Endothelial cell of umbilical vein (primary cell): ENCODE results near the gene TTC21A. TPM values are rescaled to one million over a fixed set of nuclear protein-coding genes. Genes with fewer than 3 reads are reported as not detected.

Experiments
- BruUV-seq: library from RNA; stranded (reverse); fragments of 400-500 nt; replicated peaks from 2 replicates; lab custom pipeline; 2021; lab: Mats Ljungman, UMichigan
- CTCF ChIA-PET: fragments of 300-600, 350-600 bp; sonication (Branson Sonifier 250); formaldehyde crosslinking; loops from one replicate; lab custom pipeline; 2021; ENCODE audit warnings: antibody characterized with exemption, inconsistent platforms; lab: Charles Lee
- POLR2A ChIA-PET: fragments of 300-600, 350-600 bp; sonication (Branson Sonifier 250); formaldehyde crosslinking; loops from one replicate; lab custom pipeline; 2021; ENCODE audit warnings: antibody characterized with exemption, inconsistent platforms; lab: Charles Lee
- DNase-seq: peaks from one replicate; pipeline ENCODE4 v3.0.0-alpha.2; 2011; ENCODE audit warnings: low read depth, low spot score
- FAIRE-seq: peaks from 2 replicates; lab custom pipeline; 2011; peaks lifted over from hg19 to GRCh38; lab: Jason Lieb, UNC
- H2AFZ ChIP-seq: 2 replicates; pipeline ENCODE4 v1.6.0; 2012; ENCODE audit warnings: low read depth, low read length, control low read depth, inconsistent platforms
- H3K27ac ChIP-seq: 2 replicates; pipeline ENCODE4 v1.5.1; 2011; ENCODE audit warnings: low read depth, mild to moderate bottlenecking, control low read depth, low read length, moderate library complexity; ENCODE audit not compliant: insufficient read depth
- H3K27me3 ChIP-seq, 2 experiments: 2 replicates each; pipeline versions ENCODE4 v1.6.0 to v1.6.1; 2011; ENCODE audit warnings: low read length in 2 of 2, mixed read lengths in 1 of 2; ENCODE audit not compliant: control insufficient read depth in 2 of 2, insufficient read depth in 2 of 2
- H3K36me3 ChIP-seq, 2 experiments: 2 replicates in 1 of 2; 3 replicates in 1 of 2; pipeline ENCODE4 v1.5.1; 2011; ENCODE audit warnings: low read length in 2 of 2, mild to moderate bottlenecking in 1 of 2, moderate library complexity in 1 of 2; ENCODE audit not compliant: control insufficient read depth in 2 of 2, insufficient read depth in 2 of 2; ENCODE audit errors: extremely low read depth in 1 of 2
- H3K4me1 ChIP-seq: 3 replicates; pipeline ENCODE4 v1.5.1; 2011; ENCODE audit warnings: mild to moderate bottlenecking, low read length; ENCODE audit not compliant: control insufficient read depth, insufficient read depth; ENCODE audit errors: extremely low read depth
- H3K4me2 ChIP-seq: 2 replicates; pipeline ENCODE4 v1.6.1; 2011; ENCODE audit warnings: low read length, control low read depth, mixed read lengths; ENCODE audit not compliant: insufficient read depth
- H3K4me3 ChIP-seq, 3 experiments: fragments of 200-600 bp in 1 of 3; sonication (generic), shearing (Covaris generic) in 1 of 3; replicated peaks in 1 of 3; 2 replicates each; pipeline ENCODE4 v1.5.1; 2011 to 2016; ENCODE audit warnings: control low read depth in 3 of 3, low read length in 3 of 3, mild to moderate bottlenecking in 2 of 3, inconsistent platforms in 1 of 3, low read depth in 1 of 3, moderate library complexity in 1 of 3; ENCODE audit not compliant: insufficient read depth in 1 of 3
- H3K79me2 ChIP-seq: 2 replicates; pipeline ENCODE4 v1.6.0; 2012; ENCODE audit warnings: low read length, inconsistent platforms; ENCODE audit not compliant: control insufficient read depth, insufficient read depth
- H3K9ac ChIP-seq: replicated peaks from 2 replicates; pipeline ENCODE3; 2011; ENCODE audit warnings: low read length, control low read depth; ENCODE audit not compliant: insufficient read depth; ENCODE audit errors: extremely low read depth
- H3K9me1 ChIP-seq: replicated peaks from 3 replicates; pipeline ENCODE4 v1.6.0; 2011; ENCODE audit warnings: mild to moderate bottlenecking, low read length; ENCODE audit not compliant: control insufficient read depth, insufficient read depth; ENCODE audit errors: extremely low read depth
- H3K9me3 ChIP-seq: replicated peaks from 2 replicates; pipeline ENCODE4 v1.5.1; 2012; ENCODE audit warnings: low read length, inconsistent platforms; ENCODE audit not compliant: control insufficient read depth, insufficient read depth
- H4K20me1 ChIP-seq: replicated peaks from 2 replicates; pipeline ENCODE3; 2011; ENCODE audit warnings: mild to moderate bottlenecking, low read length; ENCODE audit not compliant: control insufficient read depth, insufficient read depth; ENCODE audit errors: extremely low read depth
- EZH2 ChIP-seq: IDR thresholded peaks from 2 replicates; pipeline ENCODE4 v1.6.1; 2012; ENCODE audit warnings: borderline replicate concordance, low read depth, mild to moderate bottlenecking, moderate library complexity, low read length, inconsistent platforms; ENCODE audit not compliant: severe bottlenecking
- FOS ChIP-seq: IDR thresholded peaks from 2 replicates; pipeline ENCODE4 v1.6.1; 2011; ENCODE audit warnings: mild to moderate bottlenecking, low read length, moderate library complexity, borderline replicate concordance; ENCODE audit not compliant: insufficient read depth
- GATA2 ChIP-seq: IDR thresholded peaks from 2 replicates; pipeline ENCODE4 v1.7.0; 2011; ENCODE audit warnings: low read depth, mild to moderate bottlenecking, moderate library complexity, mixed read lengths, low read length; ENCODE audit not compliant: insufficient read length, insufficient read depth
- JUN ChIP-seq: IDR thresholded peaks from 2 replicates; pipeline ENCODE4 v1.6.1; 2011; ENCODE audit warnings: borderline replicate concordance, low read depth; ENCODE audit not compliant: insufficient read length, insufficient read depth
- MYC ChIP-seq: IDR thresholded peaks from one replicate; pipeline ENCODE4 v1.6.1; 2011; ENCODE audit warnings: mild to moderate bottlenecking, low read depth, low read length
- POLR2A ChIP-seq: IDR thresholded peaks from 2 replicates; pipeline ENCODE4 v1.6.1; 2012; ENCODE audit warnings: low read depth, mild to moderate bottlenecking, control low read depth, low read length
- POLR2AphosphoS5 ChIP-seq: IDR thresholded peaks from 2 replicates; pipeline ENCODE4 v1.6.1; 2012; ENCODE audit warnings: low read depth, mild to moderate bottlenecking, control low read depth, low read length, moderate library complexity; ENCODE audit not compliant: insufficient read depth
- dilution Hi-C: fragments of 300-500 bp; cut with MboI; formaldehyde crosslinking; loops from one replicate; pipeline ENCODE4 v1.15.0; 2019; ENCODE audit warnings: low sequenced_read_pairs; ENCODE audit not compliant: extremely low pct_ligation_motif_present
- intact Hi-C: fragments of 100-400 bp; cut with micrococcal nuclease; formaldehyde crosslinking; loops from one replicate; pipeline ENCODE4 v1.10.0; 2022
- polyA plus RNA-seq, 4 experiments: library from polyadenylated mRNA; depleted of rRNA in 3 of 4; stranded (reverse) in 3 of 4; unstranded in 1 of 4; fragments of >200 nt; gene quantifications; 2 replicates each; pipeline versions ENCODE4 v1.2.1 to v1.2.3, GENCODE V29; 2011 to 2012; ENCODE audit warnings: missing spikeins in 1 of 4
- total RNA-seq: library from RNA; stranded (reverse); gene quantifications from 2 replicates; pipeline ENCODE4 v1.2.3, GENCODE V29; 2021
- TF ChIP-seq, protein P1 (sequence below): IDR thresholded peaks from 2 replicates; pipeline ENCODE4 v1.6.1; 2011; ENCODE audit not compliant: insufficient read depth, insufficient read length
- TF ChIP-seq, protein P2 (sequence below), 2 donors: IDR thresholded peaks; 1 replicate in 1 of 2; 2 replicates in 1 of 2; pipeline ENCODE4 v1.5.1; 2011; ENCODE audit warnings: low read length in 2 of 2, mild to moderate bottlenecking in 2 of 2, moderate library complexity in 2 of 2, control low read depth in 1 of 2, inconsistent platforms in 1 of 2, low read depth in 1 of 2; ENCODE audit not compliant: insufficient read depth in 1 of 2; ENCODE audit errors: extremely low read depth in 1 of 2

Gene TTC21A
- total and polyA plus RNA-seq, 2 donors (not counting 3 experiments of a cell fraction or from before 2014, with no cell fraction given): 4.7 to 7.8 TPM

DNA sequence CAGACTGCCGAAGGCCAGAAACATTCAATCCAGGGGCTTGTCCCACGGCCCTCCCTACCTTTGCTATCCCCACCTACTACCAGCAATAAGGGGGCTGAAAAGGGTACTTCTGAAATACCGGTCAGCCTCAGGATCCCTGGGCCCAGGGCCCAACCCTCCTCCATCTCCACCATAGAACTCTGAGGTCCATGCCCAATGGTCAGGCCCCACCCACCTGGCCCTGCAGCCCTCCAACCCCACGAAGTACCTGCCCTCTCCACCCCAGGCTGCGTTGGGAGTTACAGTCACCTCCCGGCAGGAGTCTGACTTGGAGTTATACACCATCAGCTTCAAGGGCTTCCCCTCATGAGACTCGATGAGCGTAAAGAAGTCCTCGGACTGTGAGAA, 7.0 kb upstream of the TTC21A start:
- DNase-seq (no peak), FAIRE-seq (no peak)
- POLR2A ChIA-PET: no interaction called here
- no peaks in the 10 kb centered on the region for H4K20me1 ChIP-seq
- CTCF ChIA-PET: interaction anchor here (1.0 to 3.7 kb wide), 4 partner anchors 24 to 192 kb away, joined by 3 to 21 read pairs (median 8); no protein-coding TSS in a partner anchor
- intact Hi-C loops (no loop called here), dilution Hi-C loops (no loop called here)
- no peaks in the 10 kb centered on the region for H3K27me3 ChIP-seq
- no peak overlapping the region for H3K4me3 ChIP-seq
- TF ChIP-seq, protein P1, sequence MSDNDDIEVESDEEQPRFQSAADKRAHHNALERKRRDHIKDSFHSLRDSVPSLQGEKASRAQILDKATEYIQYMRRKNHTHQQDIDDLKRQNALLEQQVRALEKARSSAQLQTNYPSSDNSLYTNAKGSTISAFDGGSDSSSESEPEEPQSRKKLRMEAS: no peak
- TF ChIP-seq POLR2A (no peak), EZH2 (no peak), GATA2 (no peak), POLR2AphosphoS5 (no peak), JUN (no peak), MYC (no peak), FOS (no peak)
- TF ChIP-seq, protein P2, sequence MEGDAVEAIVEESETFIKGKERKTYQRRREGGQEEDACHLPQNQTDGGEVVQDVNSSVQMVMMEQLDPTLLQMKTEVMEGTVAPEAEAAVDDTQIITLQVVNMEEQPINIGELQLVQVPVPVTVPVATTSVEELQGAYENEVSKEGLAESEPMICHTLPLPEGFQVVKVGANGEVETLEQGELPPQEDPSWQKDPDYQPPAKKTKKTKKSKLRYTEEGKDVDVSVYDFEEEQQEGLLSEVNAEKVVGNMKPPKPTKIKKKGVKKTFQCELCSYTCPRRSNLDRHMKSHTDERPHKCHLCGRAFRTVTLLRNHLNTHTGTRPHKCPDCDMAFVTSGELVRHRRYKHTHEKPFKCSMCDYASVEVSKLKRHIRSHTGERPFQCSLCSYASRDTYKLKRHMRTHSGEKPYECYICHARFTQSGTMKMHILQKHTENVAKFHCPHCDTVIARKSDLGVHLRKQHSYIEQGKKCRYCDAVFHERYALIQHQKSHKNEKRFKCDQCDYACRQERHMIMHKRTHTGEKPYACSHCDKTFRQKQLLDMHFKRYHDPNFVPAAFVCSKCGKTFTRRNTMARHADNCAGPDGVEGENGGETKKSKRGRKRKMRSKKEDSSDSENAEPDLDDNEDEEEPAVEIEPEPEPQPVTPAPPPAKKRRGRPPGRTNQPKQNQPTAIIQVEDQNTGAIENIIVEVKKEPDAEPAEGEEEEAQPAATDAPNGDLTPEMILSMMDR (IDR thresholded peaks at IDR 0.05; ENCODE audit: extremely low read depth in 1 of 2, insufficient read depth in 1 of 2, low read depth in 1 of 2, low read length in 2 of 2): no peak
- H3K79me2 ChIP-seq: peaks cover 32% of the 10 kb centered on the region
- no peaks in the 10 kb centered on the region for H3K9me1 ChIP-seq
- BruUV-seq: no TSS peak
- no peak overlapping the region for H3K4me2 ChIP-seq
- no peak overlapping the region for H2AFZ ChIP-seq
- H3K4me1 ChIP-seq: peaks cover 5% of the 10 kb centered on the region
- no peak overlapping the region for H3K27ac ChIP-seq
- H3K9ac ChIP-seq: no peak overlapping the region
- peaks cover 19 to 35% of the 10 kb centered on the region in 2 experiments for H3K36me3 ChIP-seq
- no peaks in the 10 kb centered on the region for H3K9me3 ChIP-seq
